ENCODE measurements around the gene ZNF17.

ZNF17 gene

GRCh38 chr19:57421037-57421436, 10.1 kb downstream of the ZNF17 start:
- no peak for DNase-seq (ENCODE audit: extremely low read depth in 1 of 2, low read depth in 1 of 2)

GRCh38 chr19:57434386-57435061, 23.6 kb downstream of the ZNF17 start:
- DNase-seq (ENCODE audit: extremely low read depth in 1 of 2, low read depth in 1 of 2), result no peak

GRCh38 chr19:57435062-57435978, 24.4 kb downstream of the ZNF17 start, which contains the start of gene ZNF749:
Gene ZNF749, plus strand, starts transcription at chr19:57435325. Its CDS starts 254 bp downstream, at chr19:57435579.
- DNase-seq (ENCODE audit: extremely low read depth in 1 of 2, low read depth in 1 of 2), result peak; percentile 86 to 98

- no peak for DNase-seq (ENCODE audit: extremely low read depth in 1 of 2, low read depth in 1 of 2)
Measured at GRCh38 chr19:57436417-57436816, 25.5 kb downstream of the ZNF17 start.

GRCh38 chr19:57437931-57438330, 27.0 kb downstream of the ZNF17 start:
- no peak for DNase-seq (ENCODE audit: extremely low read depth in 1 of 2, low read depth in 1 of 2)

GRCh38 chr19:57438925-57439324, 28.0 kb downstream of the ZNF17 start:
- DNase-seq (ENCODE audit: extremely low read depth in 1 of 2, low read depth in 1 of 2), result no peak

GRCh38 chr19:57441979-57442752, 31.2 kb downstream of the ZNF17 start:
- no peak for DNase-seq (ENCODE audit: extremely low read depth in 1 of 2, low read depth in 1 of 2)

GRCh38 chr19:57443121-57443696, 32.2 kb downstream of the ZNF17 start:
- DNase-seq (ENCODE audit: extremely low read depth in 1 of 2, low read depth in 1 of 2), result no peak

GRCh38 chr19:57452307-57452706, 41.3 kb downstream of the ZNF17 start:
- DNase-seq (ENCODE audit: extremely low read depth in 1 of 2, low read depth in 1 of 2), result no peak

- DNase-seq (ENCODE audit: extremely low read depth in 1 of 2, low read depth in 1 of 2), result peak in 1 of 2 donors; percentile 6
Measured at GRCh38 chr19:57465680-57466381, 54.9 kb downstream of the ZNF17 start.

- no peak for DNase-seq (ENCODE audit: extremely low read depth in 1 of 2, low read depth in 1 of 2)
Measured at GRCh38 chr19:57466489-57466888, 55.5 kb downstream of the ZNF17 start.

Measured in stimulated activated CD8-positive, alpha-beta memory T cell treated with anti-CD3 and anti-CD28 coated beads, Interleukin-7, amount 100 ng/mL, for 48 hours (primary cell).